Osteoblast (primary cell): ENCODE data around the gene CAMK2A. TPM values are rescaled to one million over a fixed set of nuclear protein-coding genes. Genes with fewer than 3 reads are reported as not detected.

Experiments
- DNase-seq: peaks from one replicate; pipeline ENCODE4 v3.0.0; 2011; ENCODE audit warnings: low spot score, mixed read lengths; ENCODE audit not compliant: insufficient read length; ENCODE audit errors: missing footprints
- H2AFZ ChIP-seq: 2 replicates; pipeline ENCODE4 v1.6.0; 2011; ENCODE audit warnings: mild to moderate bottlenecking, low read length
- H3K27ac ChIP-seq: 2 replicates; pipeline ENCODE4 v1.5.1; 2011; ENCODE audit warnings: mild to moderate bottlenecking, low read depth, low read length, moderate library complexity
- H3K27me3 ChIP-seq: 2 replicates; pipeline ENCODE4 v1.6.0; 2012; ENCODE audit warnings: mild to moderate bottlenecking, control low read depth, inconsistent platforms, low read length, moderate library complexity; ENCODE audit not compliant: insufficient read depth
- H3K36me3 ChIP-seq: 2 replicates; pipeline ENCODE4 v1.5.1; 2011; ENCODE audit warnings: mild to moderate bottlenecking, low read length, control low read depth, moderate library complexity; ENCODE audit not compliant: insufficient read depth
- H3K4me1 ChIP-seq: 2 replicates; pipeline ENCODE4 v1.5.1; 2011; ENCODE audit warnings: mild to moderate bottlenecking, low read length, control low read depth, moderate library complexity; ENCODE audit not compliant: insufficient read depth
- H3K4me2 ChIP-seq: 2 replicates; pipeline ENCODE4 v1.6.0; 2011; ENCODE audit warnings: mild to moderate bottlenecking, low read length; ENCODE audit not compliant: insufficient read depth
- H3K4me3 ChIP-seq: fragments of 200-600 bp; sonication (generic); 3 replicates; pipeline ENCODE4 v1.5.1; 2012; ENCODE audit warnings: mild to moderate bottlenecking, low read length, inconsistent platforms; ENCODE audit not compliant: insufficient read depth
- H3K79me2 ChIP-seq: 2 replicates; pipeline ENCODE4 v1.6.0; 2012; ENCODE audit warnings: mild to moderate bottlenecking, low read length, control low read depth, inconsistent platforms; ENCODE audit not compliant: insufficient read depth
- H3K9me3 ChIP-seq: 2 replicates; pipeline ENCODE4 v1.5.1; 2011; ENCODE audit warnings: low read depth, low read length, control low read depth
- H4K20me1 ChIP-seq: 2 replicates; pipeline ENCODE4 v1.6.0; 2012; ENCODE audit warnings: mild to moderate bottlenecking, low read length, control low read depth; ENCODE audit not compliant: insufficient read depth
- CTCF ChIP-seq: IDR thresholded peaks from 2 replicates; pipeline ENCODE4 v1.5.1; 2011; ENCODE audit warnings: mild to moderate bottlenecking, low read depth, low read length, moderate library complexity; ENCODE audit errors: extremely low read depth
- total RNA-seq: library from RNA; depleted of rRNA; stranded (reverse); fragments of >200 nt; gene quantifications from 2 replicates; pipeline ENCODE4 v1.2.3, GENCODE V29; 2012

The CAMK2A gene
- total RNA-seq, 1 donor, result 0.36 TPM

- Histone ChIP-seq H3K9me3 (no peaks in the 10 kb centered on the region), H3K4me2 (no peak overlapping the region), H3K4me1 (peaks cover 7% of the 10 kb centered on the region), H4K20me1 (no peaks in the 10 kb centered on the region), H3K36me3 (no peaks in the 10 kb centered on the region), H2AFZ (no peak overlapping the region), H3K79me2 (no peaks in the 10 kb centered on the region), H3K27ac (no peak overlapping the region), H3K27me3 (no peaks in the 10 kb centered on the region), H3K4me3 (no peak overlapping the region)
- TF ChIP-seq CTCF, result no peak
- DNase-seq, result no peak
Measured at GRCh38 chr5:150176745-150177477, 112.7 kb downstream of the CAMK2A start.

DNA sequence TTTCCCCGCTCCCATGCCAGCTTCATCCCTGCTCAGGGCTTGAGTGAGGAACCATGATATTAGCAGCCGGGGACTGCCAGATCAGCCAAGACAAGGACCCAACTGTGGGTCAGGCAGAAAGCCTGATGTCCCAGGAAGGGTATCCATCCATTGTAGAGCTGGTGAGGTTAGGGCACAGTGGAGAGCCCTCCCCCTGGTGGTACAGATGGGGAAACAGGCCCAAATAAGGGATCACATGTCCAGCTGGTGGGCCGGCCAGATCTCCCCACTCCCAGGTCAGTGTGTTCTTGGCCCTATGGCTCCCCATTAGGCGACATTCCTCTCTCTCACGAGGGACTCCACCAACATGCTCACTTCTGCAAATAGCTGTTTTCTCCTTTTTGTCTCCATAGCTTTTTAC lies 114.0 kb downstream of the CAMK2A start:
- Histone ChIP-seq H2AFZ (no peak overlapping the region), H3K4me2 (no peak overlapping the region), H3K36me3 (no peaks in the 10 kb centered on the region), H3K79me2 (no peaks in the 10 kb centered on the region), H3K27ac (no peak overlapping the region), H4K20me1 (no peaks in the 10 kb centered on the region), H3K27me3 (no peaks in the 10 kb centered on the region), H3K4me3 (no peak overlapping the region), H3K9me3 (no peaks in the 10 kb centered on the region), H3K4me1 (peaks cover 2% of the 10 kb centered on the region)
- DNase-seq, result peak; percentile 96
- TF ChIP-seq CTCF, result peak; percentile 73

GRCh38 chr5:150175076-150175475 lies 114.5 kb downstream of the CAMK2A start:
- no peaks in the 10 kb centered on the region for H3K79me2 ChIP-seq
- no peak for TF ChIP-seq CTCF
- no peak for DNase-seq
- no peak overlapping the region for H3K27ac ChIP-seq
- H3K27me3 ChIP-seq, result no peaks in the 10 kb centered on the region
- no peaks in the 10 kb centered on the region for H3K9me3 ChIP-seq
- no peaks in the 10 kb centered on the region for H3K4me1 ChIP-seq
- no peak overlapping the region for H2AFZ ChIP-seq
- H3K4me3 ChIP-seq, result no peak overlapping the region
- H3K36me3 ChIP-seq, result no peaks in the 10 kb centered on the region
- H3K4me2 ChIP-seq, result no peak overlapping the region
- no peaks in the 10 kb centered on the region for H4K20me1 ChIP-seq

GRCh38 chr5:150174285-150174684 lies 115.3 kb downstream of the CAMK2A start:
- Histone ChIP-seq H3K36me3 (no peaks in the 10 kb centered on the region), H3K27ac (no peak overlapping the region), H4K20me1 (no peaks in the 10 kb centered on the region), H3K79me2 (no peaks in the 10 kb centered on the region), H3K4me3 (no peak overlapping the region), H3K4me2 (no peak overlapping the region), H3K4me1 (no peaks in the 10 kb centered on the region), H2AFZ (no peak overlapping the region), H3K27me3 (no peaks in the 10 kb centered on the region), H3K9me3 (no peaks in the 10 kb centered on the region)
- DNase-seq, result no peak
- TF ChIP-seq CTCF, result no peak
